Lung (tissue), 12 donors: ENCODE results near the gene SRC. TPM values are rescaled to one million over a fixed set of nuclear protein-coding genes. Genes with fewer than 3 reads are reported as not detected.

Experiments used
- ATAC-seq: fragments of 200-7000 bp; cut with Tn5 transposase; one replicate; pipeline ENCODE4 v1.9.1; 2020; ENCODE audit warnings: moderate number of reproducible peaks; ENCODE audit not compliant: insufficient read depth, low FRiP score
- DNase-seq, 3 donors: peaks; one replicate each; pipeline ENCODE4 v3.0.0-alpha.2; 2013 to 2017
- H3K27ac ChIP-seq, 2 donors: one replicate each; pipeline ENCODE4 v1.5.1; 2013; ENCODE audit warnings: mild to moderate bottlenecking in 2 of 2, moderate library complexity in 2 of 2, control low read depth in 1 of 2, inconsistent platforms in 1 of 2, low read depth in 1 of 2, low read length in 1 of 2
- H3K27me3 ChIP-seq, 3 donors: one replicate each; pipeline ENCODE4 v1.5.1; 2013; ENCODE audit warnings: low read length in 2 of 3; ENCODE audit not compliant: control insufficient read depth in 3 of 3, insufficient read depth in 3 of 3
- H3K36me3 ChIP-seq, 4 donors: one replicate each; pipeline ENCODE4 v1.5.1; 2013; ENCODE audit warnings: low read length in 4 of 4, mild to moderate bottlenecking in 1 of 4, moderate library complexity in 1 of 4; ENCODE audit not compliant: control insufficient read depth in 4 of 4, insufficient read depth in 4 of 4
- H3K4me1 ChIP-seq, 5 donors: one replicate each; pipeline ENCODE4 v1.5.1; 2013; ENCODE audit warnings: low read length in 5 of 5, mild to moderate bottlenecking in 2 of 5, moderate library complexity in 1 of 5; ENCODE audit not compliant: control insufficient read depth in 5 of 5, insufficient read depth in 5 of 5
- H3K4me3 ChIP-seq: one replicate; pipeline ENCODE4 v1.5.1; 2013; ENCODE audit warnings: mild to moderate bottlenecking, control low read depth, moderate library complexity
- H3K9ac ChIP-seq, 2 donors: one replicate each; pipeline ENCODE4 v1.5.1; 2013; ENCODE audit warnings: low read length in 2 of 2, control low read depth in 1 of 2; ENCODE audit not compliant: insufficient read depth in 1 of 2
- H3K9me3 ChIP-seq, 4 donors: one replicate each; pipeline ENCODE4 v1.5.1; 2013; ENCODE audit warnings: low read length in 3 of 4, mild to moderate bottlenecking in 1 of 4, moderate library complexity in 1 of 4; ENCODE audit not compliant: control insufficient read depth in 4 of 4, insufficient read depth in 3 of 4
- WGBS, 2 donors: extraction: QIAGEN DNeasy Blood & Tissue Kit; methylation state at CpG; one replicate each; pipeline ENCODE4 v1.1.7; 2013; 5-methylcytosine and 5-hydroxymethylcytosine counted together
- polyA plus RNA-seq, 2 donors: library from polyadenylated mRNA; stranded (reverse); fragments of 200-250 nt; gene quantifications; one replicate each; pipeline ENCODE4 v1.2.1, GENCODE V29; 2013
- total RNA-seq, 2 donors: library from RNA; depleted of rRNA in 1 of 2; stranded (reverse); fragments of >200 nt in 1 of 2; gene quantifications; one replicate each; pipeline ENCODE4 v1.2.1, GENCODE V29; 2014 to 2021
- TF ChIP-seq, protein P1 (sequence below): IDR thresholded peaks from 2 replicates; pipeline ENCODE4 v1.5.1; 2012; ENCODE audit warnings: mild to moderate bottlenecking; ENCODE audit errors: control extremely low read depth, extremely low read depth
- donor health status: control.
- donor health status: control.
- donor health status: Bipolar disorder and iron deficiency.
- donor health status: healthy.
- donor health status: DM: yes; HTN: yes; CAD: no.

The SRC gene
- total and polyA plus RNA-seq, 4 donors, result 35.6 to 69.5 (median 50.1) TPM

DNA sequence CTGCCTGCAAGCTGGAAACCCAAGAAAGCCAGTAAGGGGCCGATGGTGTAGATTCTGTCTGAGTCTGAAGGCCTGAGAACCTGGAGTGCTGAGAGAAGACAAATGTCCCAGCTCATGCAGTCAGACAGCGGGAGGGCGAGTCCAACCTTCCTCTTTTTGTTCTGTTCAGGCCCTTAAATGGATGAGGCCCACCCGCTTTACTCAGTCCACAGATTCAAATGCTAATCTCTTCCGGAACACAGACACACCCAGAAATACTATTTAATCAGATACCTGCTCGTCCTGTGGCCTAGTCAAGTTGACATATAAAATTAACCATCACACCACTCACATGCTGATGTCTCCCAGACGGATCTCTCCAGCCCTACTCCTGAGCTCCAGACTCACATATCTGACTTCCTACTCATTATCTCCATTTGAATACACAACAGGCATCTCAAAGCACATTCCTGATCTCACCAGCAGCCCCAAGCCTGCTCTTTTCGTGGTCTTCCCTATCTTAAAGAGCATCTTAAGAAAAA is 26.7 kb upstream of the SRC start:
- 75% methylated on average over 8 of the region's 8 CpGs for WGBS, 2 donors
- Histone ChIP-seq H3K27ac (no peak overlapping the region), H3K27me3 (no peaks in the 10 kb centered on the region), H3K9me3 (peaks cover 0 to 4% (median 0%) of the 10 kb centered on the region in 4 donors), H3K4me1 (peaks cover 0 to 17% (median 10%) of the 10 kb centered on the region in 5 donors), H3K36me3 (peaks cover 6 to 25% (median 15%) of the 10 kb centered on the region in 4 donors), H3K4me3 (no peak overlapping the region), H3K9ac (no peak overlapping the region)
- ATAC-seq, result no peak
- TF ChIP-seq, protein P1, sequence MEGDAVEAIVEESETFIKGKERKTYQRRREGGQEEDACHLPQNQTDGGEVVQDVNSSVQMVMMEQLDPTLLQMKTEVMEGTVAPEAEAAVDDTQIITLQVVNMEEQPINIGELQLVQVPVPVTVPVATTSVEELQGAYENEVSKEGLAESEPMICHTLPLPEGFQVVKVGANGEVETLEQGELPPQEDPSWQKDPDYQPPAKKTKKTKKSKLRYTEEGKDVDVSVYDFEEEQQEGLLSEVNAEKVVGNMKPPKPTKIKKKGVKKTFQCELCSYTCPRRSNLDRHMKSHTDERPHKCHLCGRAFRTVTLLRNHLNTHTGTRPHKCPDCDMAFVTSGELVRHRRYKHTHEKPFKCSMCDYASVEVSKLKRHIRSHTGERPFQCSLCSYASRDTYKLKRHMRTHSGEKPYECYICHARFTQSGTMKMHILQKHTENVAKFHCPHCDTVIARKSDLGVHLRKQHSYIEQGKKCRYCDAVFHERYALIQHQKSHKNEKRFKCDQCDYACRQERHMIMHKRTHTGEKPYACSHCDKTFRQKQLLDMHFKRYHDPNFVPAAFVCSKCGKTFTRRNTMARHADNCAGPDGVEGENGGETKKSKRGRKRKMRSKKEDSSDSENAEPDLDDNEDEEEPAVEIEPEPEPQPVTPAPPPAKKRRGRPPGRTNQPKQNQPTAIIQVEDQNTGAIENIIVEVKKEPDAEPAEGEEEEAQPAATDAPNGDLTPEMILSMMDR, result no peak
- DNase-seq, result no peak

DNA sequence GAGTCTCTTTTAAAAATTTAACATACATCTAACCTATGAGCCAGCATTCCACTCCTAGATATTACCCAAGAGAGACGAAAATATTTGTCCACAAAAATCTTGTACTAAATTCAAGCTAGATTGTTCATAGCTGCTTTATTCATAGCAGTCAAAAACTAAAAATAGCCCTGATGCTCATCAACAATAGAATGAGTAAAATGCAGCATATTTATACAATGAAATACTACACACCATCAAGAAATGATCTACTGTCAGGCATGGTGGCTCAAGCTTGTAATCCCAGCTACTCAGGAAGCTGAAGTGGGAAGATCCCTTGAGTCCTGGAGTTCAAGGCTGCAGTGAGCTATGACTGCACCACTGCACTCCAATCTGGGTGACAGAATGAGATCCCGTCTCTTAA is 22.0 kb upstream of the SRC start:
- Histone ChIP-seq H3K4me1 (no peaks in the 10 kb centered on the region), H3K36me3 (peaks cover 0 to 1% (median 0%) of the 10 kb centered on the region in 4 donors), H3K9me3 (peaks cover 0 to 4% (median 0%) of the 10 kb centered on the region in 4 donors), H3K27me3 (no peaks in the 10 kb centered on the region), H3K9ac (no peak overlapping the region), H3K27ac (no peak overlapping the region), H3K4me3 (no peak overlapping the region)
- no peak for DNase-seq
- ATAC-seq, result no peak
- WGBS, 2 donors, result 79 to 84% methylated on average over 2 of the region's 2 CpGs
- TF ChIP-seq, protein P1, result no peak

DNA sequence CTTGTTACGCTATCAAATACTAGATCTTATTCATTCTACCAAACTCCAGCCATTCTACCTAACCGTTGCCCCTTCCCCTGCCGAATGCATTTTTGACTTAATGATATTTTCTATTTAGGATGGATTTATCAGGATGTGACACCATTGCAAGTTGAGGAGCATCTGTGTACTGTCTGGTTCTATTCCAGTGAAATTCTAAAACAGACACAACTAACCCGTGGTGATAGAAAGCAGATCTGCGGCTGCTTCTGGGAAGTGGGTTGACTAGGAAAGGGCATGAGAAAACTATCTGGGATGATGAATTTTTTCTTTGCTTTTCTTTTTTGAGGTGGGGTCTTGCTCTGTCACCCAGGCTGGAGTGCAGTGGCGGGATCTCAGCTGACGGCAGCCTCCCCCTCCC is 20.7 kb upstream of the SRC start:
- 96 to 98% methylated on average over 7 of the region's 7 CpGs for WGBS, 2 donors
- peaks cover 0 to 1% (median 0%) of the 10 kb centered on the region in 4 donors for H3K36me3 ChIP-seq
- no peaks in the 10 kb centered on the region for H3K27me3 ChIP-seq
- no peak overlapping the region for H3K9ac ChIP-seq
- TF ChIP-seq, protein P1, result no peak
- no peak overlapping the region for H3K4me3 ChIP-seq
- H3K4me1 ChIP-seq, result no peaks in the 10 kb centered on the region
- peaks cover 0 to 4% (median 0%) of the 10 kb centered on the region in 4 donors for H3K9me3 ChIP-seq
- H3K27ac ChIP-seq, result no peak overlapping the region
- ATAC-seq (no peak), DNase-seq (no peak)

- ATAC-seq (no peak), DNase-seq (no peak)
- peaks cover 0 to 4% (median 0%) of the 10 kb centered on the region in 4 donors for H3K9me3 ChIP-seq
- WGBS, 2 donors, result 76 to 86% methylated on average over 2 of the region's 2 CpGs
- no peaks in the 10 kb centered on the region for H3K4me1 ChIP-seq
- no peak overlapping the region for H3K4me3 ChIP-seq
- TF ChIP-seq, protein P1, result no peak
- no peak overlapping the region for H3K27ac ChIP-seq
- peaks cover 0 to 1% (median 0%) of the 10 kb centered on the region in 4 donors for H3K36me3 ChIP-seq
- H3K9ac ChIP-seq, result no peak overlapping the region
- no peaks in the 10 kb centered on the region for H3K27me3 ChIP-seq
These were observed 19.3 kb upstream of the SRC start for GRCh38 chr20:37326666-37327065.
